HK-2 (cell line): ENCODE data around the gene HSD11B1L.
"Not testable (repeated sequence)": the region's sequence is repeated elsewhere in the genome, so short reads cannot be mapped to it uniquely, and the experiment has no call there.

ENCODE experiments used
- DNase-seq: peaks from one replicate; pipeline ENCODE4 v3.0.0-alpha.2; 2018; ENCODE audit not compliant: unreplicated experiment

The HSD11B1L gene

DNA sequence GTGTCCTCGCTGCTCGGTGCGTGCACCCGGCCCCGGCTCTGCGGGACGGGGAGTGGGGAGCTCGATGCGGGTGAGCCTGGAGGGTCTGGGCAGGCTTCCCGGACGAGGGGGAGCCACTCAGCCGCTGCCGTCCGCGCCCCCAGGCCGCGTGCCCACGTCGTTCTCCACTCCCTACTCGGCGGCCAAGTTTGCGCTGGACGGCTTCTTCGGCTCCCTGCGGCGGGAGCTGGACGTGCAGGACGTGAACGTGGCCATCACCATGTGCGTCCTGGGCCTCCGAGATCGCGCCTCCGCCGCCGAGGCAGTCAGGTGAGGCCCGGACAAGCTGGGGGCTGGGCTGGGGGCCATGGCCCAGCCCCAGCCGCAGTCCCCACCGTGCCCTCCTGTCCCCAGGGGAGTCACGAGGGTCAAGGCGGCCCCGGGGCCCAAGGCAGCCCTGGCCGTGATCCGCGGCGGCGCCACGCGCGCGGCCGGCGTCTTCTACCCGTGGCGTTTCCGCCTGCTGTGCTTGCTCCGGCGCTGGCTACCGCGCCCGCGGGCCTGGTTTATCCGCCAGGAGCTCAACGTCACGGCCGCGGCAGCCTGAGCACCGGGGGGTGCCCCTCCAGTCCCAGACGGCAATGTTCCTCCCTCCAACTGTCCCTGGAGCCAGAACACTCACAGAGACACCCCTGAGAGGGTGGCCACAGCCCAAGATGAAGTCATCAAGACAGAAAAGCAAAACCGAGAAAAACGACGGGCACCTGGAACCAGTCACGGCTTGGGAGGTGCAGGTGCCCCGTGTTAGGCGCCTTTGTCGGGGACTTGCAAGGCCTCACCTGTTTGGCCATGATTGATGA, 6.8 kb downstream of the HSD11B1L start:
- no peak for DNase-seq

DNA sequence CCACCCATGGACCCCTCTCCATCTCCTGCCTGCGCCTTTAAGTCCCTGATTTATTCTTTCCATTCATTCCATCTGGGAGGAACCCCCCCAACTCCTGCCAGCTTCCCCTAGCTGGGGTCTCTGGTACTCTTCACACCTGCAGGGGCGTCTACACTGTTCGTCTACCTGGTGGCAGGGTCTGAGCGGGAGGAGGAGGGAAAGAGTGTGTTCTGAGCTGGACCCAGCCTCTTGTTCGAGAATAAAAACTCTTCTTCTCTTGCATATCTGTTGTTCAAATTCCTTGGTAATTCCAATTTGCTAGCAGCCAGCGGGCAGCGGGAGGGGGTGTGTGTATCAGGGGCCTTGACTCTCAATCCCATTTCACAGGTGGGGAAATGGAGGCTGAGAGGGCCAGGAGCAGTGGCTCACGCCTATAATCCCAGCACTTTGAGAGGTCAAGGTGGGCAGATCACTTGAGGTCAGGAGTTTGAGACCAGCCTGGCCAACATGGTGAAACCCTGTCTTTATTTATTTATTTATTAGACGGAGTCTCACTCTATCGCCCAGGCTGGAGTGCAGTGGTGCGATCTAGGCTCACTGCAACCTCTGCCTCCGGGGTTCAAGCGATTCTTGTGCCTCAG, 7.5 kb downstream of the HSD11B1L start:
- DNase-seq, result not testable (repeated sequence)

DNA sequence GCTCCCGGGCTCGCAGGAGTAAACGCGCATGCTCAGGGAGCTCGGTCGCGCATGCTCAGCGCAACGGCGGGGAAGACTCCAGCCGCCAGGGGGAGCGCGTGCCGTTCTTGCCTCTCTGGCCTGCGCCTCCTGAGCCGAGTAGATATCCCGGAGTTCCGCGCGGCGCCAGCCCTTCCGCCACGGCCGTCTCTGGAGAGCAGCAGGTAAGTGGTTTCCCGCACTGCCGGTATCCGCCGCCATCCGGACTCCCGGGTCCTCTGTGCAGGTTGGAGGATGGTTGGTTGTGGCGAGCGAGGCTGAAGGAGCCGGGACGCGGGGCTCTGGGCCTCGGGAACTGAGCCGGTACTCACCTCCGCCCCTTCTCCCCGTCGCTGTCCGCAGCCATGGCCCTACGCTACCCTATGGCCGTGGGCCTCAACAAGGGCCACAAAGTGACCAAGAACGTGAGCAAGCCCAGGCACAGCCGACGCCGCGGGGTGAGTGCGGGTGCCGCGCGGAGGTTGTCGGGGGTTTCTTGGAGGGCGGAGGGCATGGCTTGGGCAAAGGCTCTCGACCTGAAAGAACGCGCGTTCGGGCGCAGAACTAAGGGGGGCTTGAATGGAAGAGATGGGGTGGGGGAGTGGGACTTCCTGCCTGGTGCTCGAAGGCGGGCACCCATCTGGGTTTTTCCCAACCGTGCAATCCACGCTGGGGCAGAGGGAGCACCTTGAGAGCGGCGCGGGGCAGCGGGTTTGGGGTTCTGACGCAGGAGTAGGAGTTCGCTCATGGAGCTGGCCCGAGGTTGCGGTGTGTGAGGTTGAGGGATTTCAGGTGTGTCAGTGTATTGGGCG, 9.5 kb downstream of the HSD11B1L start, which contains the start of gene RPL36:
Gene RPL36 (plus strand): TSS at position 171 of the 830 bp plus-strand sequence. CDS start 213 bp downstream, at position 384.
- peak; percentile 99 for DNase-seq

DNA sequence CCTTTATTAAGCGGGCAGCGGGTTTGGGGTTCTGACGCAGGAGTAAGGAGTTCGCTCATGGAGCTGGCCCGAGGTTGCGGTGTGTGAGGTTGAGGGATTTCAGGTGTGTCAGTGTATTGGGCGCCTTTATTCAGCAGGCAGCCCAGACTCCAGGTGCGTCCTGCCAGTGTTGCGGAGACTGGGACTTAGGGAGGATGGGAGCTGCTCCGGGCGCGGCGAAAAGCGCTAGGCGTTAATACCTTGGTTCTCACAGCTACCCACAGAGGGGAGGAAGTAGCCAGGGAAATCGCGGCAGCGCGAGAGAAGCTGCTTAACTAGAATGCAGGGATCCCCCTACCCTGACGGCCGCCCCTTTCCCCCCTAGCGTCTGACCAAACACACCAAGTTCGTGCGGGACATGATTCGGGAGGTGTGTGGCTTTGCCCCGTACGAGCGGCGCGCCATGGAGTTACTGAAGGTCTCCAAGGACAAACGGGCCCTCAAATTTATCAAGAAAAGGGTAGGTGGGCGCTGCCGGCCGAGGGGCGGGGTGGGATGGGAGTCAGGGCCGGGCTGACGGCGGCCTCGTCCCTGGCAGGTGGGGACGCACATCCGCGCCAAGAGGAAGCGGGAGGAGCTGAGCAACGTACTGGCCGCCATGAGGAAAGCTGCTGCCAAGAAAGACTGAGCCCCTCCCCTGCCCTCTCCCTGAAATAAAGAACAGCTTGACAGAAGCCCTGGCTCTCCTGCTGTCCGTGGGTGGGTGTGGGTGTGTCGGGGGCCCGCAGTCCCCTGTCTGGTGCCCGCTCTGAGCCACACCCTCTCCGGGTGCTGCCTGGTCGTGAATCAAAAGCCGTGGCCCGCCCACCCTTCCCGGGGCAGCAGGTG, 10.4 kb downstream of the HSD11B1L start:
- peak; percentile 76 for DNase-seq

DNA sequence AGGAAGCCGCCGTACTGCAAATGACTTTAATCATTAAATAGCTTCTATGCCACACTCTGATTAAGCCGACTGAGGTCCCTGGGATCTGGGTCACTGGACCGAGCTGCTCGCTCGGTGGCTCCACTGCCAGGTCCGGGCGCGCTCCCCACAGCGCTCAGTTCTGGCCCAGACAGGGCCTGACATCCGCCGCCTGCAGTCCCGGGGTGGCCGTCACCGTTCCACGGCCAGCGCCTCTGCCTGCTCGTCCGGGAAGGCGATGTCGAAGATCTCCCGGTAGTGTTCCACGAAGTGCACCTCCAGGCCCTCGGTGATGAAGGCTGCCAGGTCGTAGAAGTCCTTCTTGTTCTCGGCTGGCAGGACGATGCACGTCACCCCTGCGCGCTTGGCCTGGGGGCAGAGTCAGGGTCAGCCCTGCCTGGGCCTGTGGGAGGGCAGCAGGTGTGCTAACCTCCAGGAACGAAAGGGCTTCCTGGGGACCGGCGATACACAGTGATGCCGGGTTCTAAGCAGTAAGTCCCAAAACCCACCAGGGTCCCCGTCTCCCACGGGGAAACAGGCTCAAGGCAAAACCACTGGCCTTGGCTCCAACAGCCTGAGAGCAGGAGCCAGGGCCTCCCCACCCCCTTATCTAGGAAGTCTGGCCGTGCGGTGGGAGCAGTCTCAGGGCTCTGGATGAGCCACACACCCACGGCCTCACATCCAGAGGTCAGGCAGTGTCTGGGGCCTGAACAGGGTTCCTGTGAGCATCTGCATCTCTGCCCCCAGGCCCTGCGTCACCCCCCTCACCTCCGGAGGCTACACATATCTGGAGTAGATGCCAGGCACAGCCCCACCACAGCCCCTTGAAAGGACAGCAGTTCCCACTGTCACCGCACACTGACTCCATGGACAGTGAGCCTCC, 11.2 kb downstream of the HSD11B1L start:
- DNase-seq, result no peak

DNA sequence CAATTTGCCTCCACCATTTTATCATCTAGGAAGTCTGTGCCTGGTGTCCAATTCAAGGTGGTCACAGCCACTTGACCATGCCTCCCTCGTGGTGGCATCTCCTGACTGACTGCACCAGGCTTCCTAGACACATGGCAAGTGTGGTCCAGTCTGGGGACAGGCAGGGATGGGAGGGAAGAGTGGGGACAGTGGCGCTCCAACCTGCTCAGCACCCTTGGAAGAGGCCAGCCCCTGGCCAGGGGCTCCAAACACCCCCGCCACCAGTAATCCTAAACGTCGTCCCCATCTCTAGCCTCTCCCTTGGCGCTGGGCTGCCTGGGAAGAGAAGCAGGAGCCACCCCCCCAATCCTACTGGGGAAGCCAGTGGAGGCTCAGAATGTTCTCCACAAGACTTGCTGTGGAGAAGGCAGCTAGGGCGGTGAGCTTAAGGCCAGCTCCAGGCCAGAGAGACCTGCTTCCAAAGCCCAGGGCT, 11.9 kb downstream of the HSD11B1L start:
- no peak for DNase-seq

DNA sequence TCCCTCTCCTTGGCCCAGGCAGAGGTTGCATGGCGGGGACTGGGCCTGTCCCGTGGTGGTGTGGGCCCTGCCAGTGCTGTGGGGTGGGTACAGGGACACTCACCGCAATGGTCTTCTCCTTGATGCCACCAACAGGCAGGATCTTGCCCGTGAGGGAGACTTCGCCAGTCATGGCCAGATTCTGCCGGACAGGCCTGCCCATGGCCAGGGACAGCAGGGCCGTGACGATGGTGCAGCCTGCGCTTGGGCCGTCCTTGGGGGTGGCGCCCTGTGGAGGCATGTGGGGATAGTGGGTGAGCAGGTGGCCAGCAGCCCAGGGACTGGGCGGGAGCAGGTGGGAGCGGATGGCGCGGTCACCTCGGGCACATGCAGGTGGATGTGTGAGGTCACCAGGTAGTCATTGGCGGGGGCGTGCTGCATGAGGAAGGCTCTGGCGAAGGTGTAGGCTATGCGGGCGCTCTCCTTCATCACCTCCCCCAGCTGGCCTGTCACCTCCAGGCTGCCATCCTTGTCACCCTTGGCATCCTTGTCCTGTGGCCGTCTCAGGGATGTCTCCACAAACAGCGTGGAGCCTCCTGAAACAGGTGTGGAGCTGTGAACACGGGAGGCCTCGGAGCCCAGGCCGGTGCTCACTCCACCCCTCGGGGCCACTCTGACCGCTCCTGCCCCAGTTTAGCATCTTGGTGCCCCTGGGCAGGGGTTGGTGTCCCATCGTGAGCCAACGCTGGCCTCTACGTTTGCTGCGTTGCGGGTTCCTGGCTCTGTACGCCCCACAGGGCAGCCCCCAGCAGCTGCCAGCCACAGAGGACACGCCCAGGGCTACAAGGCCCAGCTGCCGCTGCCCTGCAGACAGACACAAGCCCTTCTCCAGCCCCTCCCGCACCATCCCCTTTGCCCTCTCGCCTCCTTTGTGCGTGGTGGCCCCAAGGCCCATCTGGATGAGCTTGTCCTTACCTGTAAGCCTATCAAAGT, 12.7 kb downstream of the HSD11B1L start:
- DNase-seq, result no peak

DNA sequence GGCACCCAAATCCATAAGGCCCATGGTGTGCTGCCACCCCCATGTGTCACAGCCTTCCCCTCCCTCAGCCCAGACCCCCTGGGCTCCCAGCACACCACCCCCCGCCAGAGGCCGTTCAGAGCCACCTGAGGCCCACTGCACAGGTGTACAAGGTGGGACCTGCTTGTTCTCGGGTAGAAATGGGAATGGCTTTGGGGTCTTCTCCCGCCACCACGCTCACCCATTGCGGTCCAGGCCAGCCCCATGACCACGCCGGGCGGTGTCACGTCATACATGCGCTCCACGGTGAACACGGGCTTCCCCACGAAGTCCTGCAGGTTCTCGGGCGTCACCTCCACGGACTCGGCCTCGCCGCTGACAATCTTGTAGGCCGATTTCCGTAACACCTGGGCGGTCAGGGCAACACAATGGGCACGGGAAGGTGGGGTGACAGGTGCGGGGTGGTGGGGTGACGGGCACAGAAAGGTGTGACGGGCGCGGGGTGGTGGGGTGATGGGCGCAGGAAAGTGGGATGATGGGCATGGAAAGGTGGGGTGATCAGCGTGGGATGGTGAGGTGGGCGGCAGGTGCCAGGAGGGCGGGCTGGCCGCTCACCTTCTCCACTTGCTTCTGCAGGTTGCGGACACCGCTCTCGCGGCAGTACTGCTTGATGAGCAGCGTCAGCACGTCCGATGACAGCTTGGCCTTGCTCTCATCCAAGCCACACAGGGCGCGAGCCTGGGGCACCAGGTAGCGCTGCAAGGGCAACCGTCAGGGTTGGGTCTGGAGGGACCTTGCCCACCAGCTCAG, 13.5 kb downstream of the HSD11B1L start:
- DNase-seq, result no peak

DNA sequence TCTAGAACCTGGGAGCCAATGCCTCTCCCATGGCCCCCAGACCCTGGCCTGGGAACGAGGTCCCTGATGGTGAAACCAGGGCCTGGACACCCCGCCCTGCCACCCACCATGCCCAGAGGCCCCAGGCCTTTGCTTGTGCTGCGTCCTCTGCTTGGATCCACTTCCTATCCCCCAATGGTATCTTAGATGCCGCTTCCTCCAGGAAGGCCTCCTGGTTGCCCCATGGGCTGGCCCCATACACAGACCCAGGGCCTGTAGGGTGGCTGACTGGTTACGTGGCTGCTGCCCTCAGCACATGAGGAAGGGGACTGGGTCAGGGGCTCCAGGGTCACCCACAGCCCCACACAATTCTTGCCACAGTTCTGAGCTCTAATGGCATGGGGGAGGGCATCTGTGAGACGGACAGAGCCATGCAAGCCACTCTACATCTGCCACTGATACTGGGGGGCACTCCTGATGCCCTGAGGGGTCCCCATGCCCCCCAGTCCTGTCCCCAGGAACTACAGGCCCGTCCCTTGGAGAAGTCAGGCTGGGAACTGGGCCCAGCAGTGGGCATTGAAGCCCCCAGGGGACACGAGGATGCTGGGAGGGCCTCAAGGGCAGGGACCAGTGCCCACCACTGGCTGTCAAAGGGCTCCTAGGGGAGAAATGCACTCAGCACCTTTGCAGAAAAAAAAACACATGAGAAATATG, 14.3 kb downstream of the HSD11B1L start:
- DNase-seq, result no peak

DNA sequence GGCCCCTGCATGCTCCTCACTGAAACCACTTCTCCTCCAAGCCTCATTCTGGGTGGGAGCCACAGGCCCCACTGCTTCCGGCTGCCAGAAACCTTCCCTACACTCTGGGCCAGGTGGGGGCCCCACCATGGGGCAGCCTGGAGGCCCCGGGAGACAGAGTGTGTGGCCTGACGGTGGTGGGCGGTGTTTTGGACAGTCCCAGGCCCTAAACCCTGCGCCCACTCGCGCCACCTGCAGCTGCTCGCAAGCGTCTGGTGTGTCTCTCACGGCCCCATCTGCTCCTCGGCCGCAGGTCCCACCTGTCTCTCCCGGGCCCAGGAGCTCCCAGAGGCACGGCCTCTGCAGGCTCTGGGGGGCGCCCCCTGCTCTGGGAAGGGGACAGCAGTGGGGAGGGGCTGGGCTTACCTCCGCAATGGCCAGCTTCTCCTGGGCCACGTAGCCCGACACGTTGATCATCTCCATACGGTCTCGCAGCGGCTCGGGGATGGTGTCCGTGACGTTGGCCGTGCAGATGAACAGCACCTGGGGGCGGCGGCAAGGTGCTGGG, 14.9 kb downstream of the HSD11B1L start:
- DNase-seq, result no peak

DNA sequence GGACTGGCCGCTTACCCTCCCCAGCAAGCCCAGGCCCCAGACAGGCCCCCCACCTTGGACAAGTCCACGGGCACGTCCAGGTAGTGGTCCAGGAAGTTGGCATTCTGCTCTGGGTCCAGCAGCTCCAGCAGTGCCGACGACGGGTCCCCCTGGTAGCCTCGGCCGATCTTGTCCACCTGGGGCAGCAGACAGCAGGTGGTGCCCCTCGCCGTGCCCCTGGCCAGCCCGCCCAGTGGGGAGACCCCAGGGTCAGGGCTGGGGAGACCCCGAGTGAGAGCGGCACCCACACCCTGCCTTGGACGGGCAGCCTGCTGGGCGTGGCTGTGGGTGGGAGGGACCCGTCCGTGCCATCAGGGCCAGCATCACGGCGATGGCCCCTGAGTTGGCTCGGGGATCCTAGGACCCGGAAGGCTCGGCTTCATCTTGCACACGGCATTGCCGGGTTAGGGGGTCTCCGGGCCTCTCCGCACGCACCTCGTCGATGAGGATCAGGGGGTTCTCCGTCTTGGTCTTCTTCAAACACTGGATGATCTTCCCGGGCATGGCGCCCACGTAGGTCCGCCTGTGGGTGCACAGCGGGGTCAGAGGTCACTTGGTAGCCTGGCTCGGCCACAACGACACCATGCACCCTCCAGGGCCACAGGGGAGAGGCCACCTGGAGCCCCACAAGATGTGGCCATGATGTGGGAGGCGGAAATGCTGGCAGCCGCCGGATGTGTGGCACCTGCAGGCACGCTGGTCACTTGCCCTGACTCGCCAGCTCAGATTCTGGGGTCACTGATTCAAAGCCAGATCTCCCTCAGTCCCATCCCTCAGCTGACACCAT, 15.6 kb downstream of the HSD11B1L start:
- DNase-seq, result no peak

DNA sequence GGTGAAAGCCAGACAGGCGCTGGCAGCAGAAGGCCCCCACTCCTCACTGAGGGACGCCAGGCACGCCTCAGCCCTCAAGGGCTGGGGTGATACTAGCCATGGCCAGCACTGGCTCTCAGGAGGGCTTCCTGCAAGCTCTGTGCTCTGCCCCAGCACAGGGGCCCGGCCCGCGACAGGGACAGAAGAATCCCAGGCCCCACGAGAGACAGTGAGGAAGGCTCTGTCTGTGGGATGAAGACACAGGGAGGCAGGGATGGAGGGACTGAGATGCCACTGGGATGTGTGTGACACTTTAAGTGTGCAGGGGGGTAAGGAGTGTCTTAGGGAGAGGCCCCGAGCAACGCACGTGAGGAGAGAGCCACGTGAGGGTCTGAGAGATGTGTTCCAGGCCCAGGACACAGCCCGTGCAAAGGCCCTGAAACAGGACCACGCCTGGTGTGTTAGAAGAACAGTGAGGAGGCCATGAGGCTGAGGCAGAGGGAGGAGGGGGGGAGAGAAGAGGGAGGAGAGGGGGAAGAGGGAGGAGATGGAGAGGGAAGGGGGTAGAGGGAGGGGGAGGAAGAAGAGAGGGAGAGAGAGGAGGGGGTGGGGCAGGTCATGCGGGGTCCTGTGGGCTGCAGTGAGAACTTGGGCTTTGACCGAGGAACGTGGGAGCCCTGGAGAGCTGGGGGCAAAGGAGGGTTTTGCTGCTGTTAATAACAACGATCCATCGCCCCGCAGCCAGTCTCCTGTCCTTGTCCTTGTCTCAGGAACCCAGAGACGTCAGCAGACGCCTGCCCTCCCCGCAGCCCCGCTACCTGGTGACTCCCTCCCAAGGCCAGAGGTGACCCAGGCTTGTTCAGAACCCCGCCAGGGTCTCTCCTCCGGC, 16.4 kb downstream of the HSD11B1L start:
- DNase-seq, result no peak

DNA sequence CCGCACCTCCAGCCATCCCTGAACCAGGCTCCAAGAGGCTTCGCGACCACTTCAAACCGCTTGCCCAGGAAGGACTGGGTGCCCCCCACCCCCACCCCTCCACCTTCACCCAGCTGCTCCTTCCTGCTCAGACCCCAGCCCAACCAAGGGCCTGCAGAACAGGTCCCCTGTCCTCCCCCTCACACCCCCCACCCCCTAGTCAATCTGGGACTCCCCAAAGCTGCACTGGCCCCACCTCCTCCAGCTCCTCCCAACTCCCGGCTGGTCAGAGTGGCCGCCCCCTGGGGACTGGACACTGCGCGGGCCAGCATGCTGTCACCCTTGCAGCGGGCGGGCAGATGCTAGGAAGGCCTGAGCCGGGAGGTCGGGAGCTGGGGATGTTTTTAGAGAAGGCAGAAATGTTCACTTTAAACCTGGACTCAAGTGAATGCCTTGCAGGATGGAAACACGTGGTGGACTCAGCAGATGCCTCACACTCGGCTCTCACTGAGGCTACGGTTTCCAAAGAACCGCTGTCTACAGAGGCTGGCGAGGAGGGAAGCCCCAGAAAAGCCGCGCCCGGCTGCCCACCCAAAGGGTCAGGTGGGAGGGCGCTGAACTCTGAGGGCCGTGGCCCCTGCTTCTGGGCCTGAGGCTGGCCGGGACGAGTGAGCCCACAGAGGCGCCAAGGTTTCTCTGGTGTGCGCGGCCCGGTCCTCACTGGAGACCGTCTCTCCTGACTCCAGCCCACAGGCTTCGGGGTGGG, 17.2 kb downstream of the HSD11B1L start:
- no peak for DNase-seq

DNA sequence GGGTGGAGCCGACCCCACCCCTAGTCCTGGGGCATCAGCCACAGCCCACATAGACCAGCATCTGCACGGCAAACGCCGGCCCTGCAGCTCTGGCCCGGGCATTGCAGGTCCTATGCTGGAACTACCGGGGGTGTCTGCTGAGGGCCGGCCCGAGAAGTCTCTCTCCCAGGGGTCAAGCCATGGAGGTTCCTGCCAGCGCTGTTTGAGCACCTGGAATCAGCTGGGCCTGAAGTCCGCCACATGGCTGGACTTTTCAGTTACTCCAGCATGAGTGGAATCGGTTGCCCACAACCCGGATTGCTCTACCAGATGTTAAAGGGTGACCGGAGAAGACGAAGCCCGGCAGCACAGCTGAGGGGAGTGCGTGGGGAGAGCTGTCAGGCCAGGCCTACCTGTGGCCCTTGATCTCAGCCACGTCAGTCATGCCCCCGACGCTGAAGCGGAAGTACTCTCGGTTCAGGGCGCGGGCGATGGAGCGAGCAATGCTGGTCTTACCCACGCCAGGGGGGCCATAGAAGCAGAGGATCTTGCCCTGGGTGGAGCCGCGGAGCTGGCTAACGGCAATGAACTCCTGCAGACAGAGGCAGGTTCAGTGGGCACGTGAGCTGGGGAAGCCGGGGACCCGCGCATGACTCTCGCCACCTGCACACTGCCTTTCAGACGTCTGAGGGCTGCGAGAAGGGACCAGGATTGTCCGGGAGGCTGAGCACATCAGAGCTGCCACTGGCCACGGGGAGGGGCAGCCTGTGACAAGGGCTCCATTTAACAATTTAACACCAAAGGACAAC, 18.0 kb downstream of the HSD11B1L start:
- no peak for DNase-seq
